GM18517 (cell line): Measurements from ENCODE around the gene NEB.

Experiments
- ATAC-seq: cut with Tn5 transposase; IDR thresholded peaks from one replicate; pipeline ENCODE4 v1.9.1; 2021; ENCODE audit warnings: mild to moderate bottlenecking, moderate library complexity; ENCODE audit not compliant: unreplicated experiment

Gene NEB

DNA sequence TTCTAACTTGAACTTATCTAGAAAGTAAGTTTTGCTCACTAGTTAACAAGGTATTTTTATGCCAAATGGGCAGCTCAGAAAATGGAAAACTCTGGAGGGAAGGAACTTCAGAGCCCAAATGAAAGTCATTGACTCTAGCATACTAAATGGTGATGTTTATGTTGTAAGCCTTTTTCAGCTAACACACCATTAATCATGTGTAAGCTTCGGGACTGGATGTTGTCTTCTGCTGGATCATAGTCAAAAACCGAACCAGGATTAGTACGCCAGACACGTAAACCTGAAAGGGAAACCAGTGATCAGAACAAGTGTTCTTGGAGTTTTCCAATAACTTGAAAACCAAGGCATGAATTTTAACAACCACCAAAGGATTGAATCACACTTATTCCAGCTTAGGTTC is 242.8 kb downstream of the NEB start:
- no peak for ATAC-seq

DNA sequence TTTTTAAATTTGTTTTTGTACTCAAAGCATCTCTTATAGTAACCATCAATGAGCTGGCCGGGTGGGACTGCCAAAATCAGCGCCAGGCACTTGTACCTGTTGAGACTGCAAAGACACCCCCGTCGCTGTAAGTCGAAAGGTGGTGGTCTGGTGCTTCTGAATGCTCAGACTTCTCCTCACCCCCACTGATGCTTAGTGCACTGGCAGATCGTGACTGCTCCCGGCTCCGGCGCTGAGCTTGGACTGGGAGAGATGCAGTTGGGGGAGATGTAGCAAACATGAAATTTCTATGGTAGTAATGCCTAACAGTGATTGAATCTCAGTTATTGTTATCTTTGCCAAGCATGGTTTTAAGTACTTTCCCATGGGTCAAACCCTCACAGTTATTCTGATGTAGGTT is 244.0 kb downstream of the NEB start:
- ATAC-seq: no peak

DNA sequence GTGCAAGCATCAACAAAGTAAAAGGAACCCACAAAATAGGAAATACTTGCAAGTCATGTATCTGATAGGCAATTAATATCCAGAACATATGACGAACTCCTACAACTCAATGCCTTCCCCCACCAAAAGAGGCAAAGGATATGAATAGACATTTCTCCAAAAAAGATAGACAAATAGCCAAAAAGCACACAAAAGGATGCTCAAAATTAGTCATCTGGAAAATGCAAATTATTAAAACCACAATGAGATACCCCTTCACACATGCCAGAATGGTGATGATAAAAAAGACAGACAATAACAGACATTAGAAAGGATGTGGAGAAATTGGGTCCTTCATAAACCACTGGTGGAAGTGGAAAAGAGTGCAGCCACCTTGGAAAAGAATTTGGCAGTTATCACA is 248.2 kb downstream of the NEB start:
- no peak for ATAC-seq

DNA sequence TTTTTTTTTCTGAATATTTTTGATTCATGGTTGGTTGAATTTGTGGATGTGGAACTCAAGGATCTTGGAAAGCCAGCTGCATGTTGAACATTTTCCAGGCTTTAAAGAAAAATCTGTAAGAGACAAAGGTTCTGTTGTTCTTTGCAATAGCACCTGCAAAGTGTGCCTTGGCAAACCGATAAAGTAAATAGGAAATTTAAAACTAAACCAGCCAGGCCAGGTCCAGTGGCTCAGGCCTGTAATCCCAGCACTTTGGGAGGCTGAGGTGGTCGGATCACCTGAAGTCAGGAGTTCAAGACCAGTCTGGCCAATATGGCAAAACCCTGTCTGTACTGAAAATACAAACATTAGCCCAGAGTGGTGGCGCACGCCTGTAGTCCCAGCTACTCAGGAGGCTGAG is 250.2 kb downstream of the NEB start:
- ATAC-seq: no peak

DNA sequence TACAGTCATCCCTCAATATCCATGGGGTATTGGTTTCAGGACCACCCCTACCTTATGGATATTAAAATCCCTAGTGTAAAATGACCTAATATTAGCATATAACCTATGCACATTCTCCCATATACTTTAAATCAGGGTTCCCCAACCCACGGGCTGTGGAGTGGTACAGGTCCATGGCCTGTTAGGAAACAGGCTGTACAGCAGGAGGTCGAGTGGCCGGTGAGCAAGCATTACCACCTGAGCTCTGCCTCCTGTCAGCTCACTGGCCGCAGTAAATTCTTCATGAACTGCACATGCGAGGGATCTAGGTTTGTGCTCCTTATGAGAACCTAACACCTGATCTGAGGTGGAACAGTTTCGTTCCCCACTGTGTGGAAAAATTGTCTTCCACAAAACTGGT is 250.7 kb downstream of the NEB start:
- ATAC-seq: no peak

DNA sequence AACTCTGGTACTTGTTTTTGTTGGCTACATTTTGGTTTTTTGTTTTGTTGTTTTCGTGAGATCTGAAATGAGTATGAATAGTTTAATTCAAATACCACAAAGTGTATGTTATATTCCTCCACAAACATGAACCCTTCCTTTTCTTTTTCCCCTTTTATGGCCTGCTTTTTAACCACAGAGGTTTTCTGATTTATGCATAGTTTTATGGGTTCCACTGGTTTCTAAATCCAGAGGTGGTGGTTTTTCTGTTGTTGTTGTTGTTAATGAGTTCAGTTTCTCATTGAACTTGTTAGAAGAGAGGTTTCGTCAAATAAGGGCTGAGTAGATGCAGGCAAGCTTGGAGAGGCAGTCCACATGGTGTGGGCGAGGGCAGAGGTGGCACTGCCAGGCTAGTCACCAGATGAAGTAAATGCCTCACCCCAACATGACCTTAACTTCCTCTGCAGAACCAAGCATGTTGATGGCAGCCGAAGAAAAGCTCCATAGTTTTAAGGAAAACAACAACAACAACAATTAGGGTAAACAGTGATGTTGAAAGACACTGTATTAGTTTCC is 252.0 kb downstream of the NEB start:
- ATAC-seq: no peak

DNA sequence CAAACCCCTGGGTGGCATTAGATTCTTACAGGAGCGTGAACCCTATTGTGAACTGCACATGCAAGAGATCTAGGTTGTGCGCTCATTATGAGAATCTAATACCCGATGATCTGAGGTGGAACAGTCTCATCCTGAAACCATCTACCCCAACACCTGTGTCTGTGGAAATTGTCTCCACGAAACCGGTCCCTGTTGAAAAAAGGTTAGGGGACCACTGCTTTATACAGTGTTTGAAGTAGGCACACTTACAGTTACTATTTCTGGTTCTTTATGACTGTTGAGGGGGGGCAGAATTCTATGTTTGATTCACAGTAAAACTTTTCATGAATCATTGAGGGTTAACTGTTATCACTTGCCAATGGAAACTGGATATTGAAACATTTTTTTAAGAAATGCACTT is 252.5 kb downstream of the NEB start:
- ATAC-seq: no peak

DNA sequence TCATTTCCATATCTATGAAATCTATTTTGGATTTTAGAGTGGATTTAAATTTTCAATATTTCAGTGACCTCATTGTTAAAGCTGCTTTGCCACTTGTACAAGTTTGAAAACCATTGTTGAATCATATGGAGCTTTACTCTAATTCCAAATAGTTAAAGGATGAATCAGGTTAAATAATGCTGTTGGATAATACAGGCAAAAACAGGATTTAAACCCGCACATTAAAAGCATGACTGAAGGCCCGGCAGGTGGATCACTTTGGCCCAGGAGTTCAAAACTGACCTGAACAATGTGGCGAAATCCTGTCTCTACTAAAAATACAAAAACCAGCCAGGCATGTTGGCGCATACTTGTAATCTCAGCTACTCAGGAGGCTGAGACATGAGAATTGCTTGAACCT is 256.3 kb downstream of the NEB start:
- no peak for ATAC-seq

DNA sequence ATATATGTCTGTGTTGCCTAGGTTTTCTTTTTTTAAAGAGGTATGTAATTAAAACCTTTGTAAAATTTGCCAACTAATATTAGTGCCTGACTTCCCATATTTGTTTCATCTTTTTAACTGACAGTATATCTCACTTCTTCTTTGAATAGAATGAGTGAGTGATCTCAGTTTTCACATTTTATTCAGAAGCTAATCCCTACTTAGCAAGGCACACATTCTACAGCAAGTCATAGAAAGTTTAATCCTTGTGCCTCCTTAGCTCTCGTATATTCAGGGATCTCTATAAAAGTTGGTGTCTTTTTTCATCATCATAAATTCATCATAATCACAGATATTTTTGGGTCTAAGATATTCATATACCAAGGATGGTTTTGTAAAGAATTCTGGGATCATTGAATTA is 258.0 kb downstream of the NEB start:
- no peak for ATAC-seq

DNA sequence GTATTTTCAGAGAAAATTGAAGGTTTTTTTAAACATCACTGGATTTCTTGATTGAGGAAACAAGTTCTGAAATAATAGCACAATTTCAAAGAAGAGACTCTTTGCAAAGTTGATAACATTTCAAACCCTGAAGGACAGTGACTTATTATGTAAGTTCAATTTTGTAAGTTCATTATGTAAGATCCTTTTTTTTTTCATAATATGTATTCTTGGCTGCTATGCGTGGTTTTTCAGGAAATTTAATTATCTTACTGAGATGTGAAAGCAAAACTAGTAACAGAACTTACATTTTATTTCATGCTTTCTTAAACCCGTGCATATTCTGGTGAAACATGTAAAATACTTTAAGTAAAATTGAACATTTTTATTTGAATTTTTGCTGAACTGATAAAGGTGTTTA is 259.2 kb downstream of the NEB start:
- no peak for ATAC-seq

DNA sequence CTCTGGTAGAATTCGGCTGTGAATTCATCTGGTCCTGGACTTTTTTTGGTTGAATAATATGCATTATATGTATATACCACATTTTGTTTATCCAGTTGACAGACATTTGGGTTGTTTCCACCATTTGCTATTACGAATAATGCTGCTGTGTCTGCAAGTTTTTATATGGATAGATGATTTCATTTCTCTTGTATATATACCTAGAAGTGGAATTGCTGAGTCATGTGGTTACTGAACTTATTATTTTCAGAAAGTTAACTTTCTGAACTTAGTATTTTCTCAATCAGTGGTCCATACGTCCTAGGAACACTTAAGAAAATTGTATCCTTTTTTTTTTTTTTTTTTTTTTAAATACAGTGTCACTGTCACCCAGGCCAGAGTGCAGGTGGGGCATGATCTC is 261.3 kb downstream of the NEB start:
- ATAC-seq: no peak

DNA sequence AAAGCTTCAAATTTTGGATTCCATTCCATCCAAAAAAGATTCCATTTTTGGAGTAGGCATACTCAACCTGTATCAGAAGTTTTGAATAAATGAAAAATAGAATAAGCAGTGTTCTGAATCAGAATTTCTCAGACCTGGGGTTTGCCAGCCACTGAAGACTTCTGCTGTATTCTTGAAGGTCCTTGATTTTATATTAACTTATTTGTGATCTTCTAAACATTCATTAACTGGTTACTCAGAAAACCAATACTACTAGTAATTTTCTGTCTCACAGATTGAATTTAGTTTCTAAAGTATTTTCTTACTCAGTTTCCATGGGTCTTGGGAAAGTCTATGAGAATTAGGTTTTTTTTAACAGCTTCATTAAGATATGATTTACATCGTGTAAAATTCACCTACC is 263.7 kb downstream of the NEB start:
- ATAC-seq: no peak

DNA sequence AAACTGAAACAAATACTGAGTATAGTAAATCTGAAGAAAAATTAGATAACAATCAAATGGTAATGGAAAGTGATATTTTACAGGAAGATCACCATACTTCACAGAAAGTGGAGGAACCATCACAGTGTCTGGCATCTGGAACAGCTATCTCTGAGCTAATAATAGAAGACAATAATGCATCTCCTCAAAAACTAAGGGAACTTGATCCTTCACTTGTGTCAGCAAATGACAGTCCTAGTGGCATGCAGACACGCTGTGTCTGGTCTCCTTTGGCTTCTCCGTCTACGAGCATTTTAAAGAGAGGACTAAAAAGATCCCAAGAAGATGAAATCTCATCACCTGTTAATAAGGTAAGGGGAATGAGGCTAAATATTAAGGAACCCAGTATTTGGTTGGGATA is 268.5 kb downstream of the NEB start:
- no peak for ATAC-seq

DNA sequence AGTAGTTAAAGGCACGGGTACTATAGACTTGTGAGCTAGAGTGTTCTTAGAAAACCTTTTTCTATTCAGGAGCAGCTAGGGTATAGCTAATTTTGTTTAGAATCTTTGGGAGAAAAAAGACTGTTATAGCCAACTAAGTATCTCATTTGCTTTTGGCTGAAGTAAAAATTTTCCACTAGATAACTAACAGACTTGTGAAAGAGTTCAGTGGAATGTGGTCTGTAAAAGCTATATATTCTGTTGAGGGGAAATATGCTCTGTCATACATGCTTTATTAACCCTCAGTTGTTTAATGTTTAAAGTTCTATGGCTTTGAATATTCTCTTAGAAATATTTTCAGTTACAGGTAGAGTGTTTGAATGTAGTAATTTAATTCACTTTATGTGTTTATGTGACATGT is 274.9 kb downstream of the NEB start:
- ATAC-seq: no peak

DNA sequence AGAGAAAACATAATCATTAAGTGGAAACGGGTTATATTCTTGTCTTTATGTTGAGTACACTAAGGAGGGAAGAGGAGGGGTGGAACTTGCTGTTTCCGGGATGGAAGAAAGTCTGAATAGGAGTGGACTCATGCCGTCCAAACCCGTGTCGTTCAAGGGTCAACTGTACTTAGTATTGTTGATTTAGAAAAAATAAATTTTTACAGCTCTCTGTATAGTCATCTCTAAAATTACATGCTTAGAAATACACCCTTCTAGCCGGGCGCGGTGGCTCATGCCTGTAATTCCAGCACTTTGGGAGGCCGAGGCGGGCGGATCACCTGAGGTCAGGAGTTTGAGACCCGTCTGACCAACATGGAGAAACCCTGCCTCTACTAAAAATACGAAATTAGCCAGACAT is 295.1 kb downstream of the NEB start:
- no peak for ATAC-seq

DNA sequence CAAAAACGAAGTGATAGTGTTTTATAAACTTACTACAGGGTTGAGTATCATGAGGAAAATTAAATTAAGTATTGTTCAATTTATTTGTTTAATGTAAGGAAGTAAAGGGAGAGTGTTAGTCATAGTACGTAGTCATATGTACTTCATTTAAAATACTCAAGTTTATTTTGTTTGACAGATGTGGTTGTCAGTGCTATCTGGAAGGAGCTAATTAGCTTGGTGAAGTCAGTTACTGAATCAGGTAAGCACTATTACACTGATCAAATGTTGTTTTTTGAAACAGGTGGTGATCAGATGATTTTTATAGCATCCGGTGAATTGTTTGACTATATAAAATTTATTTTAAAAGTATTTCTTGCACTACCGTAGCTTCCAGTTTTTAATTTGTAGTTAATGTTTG is 295.8 kb downstream of the NEB start:
- no peak for ATAC-seq

DNA sequence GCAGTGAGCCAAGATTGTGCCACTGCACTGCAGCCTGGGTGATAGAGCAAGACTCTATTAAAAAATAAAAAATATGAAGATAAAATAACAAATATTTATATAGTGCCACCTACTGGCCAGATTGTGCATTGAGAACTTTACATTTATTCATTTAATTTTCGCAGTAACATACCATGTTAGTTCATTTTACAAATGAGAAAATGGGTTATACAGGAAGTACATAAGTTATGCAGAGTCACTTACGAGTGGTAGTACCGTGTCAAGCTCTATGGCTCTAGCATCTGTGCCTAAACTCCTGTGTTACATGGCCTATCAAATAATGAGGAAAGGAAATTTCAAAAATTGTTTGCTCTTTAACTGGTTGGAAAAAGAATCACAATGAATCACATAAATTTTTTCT is 296.6 kb downstream of the NEB start:
- no peak for ATAC-seq
